ENCODE data around the gene RAB36.

RAB36 gene

GRCh38 chr22:23104187-23104971, 40.9 kb upstream of the RAB36 start:
- TF ChIP-seq GATA1 (IDR thresholded peaks at IDR 0.05; ENCODE audit: low read depth, low read length) (no peak), POLR2A (IDR thresholded peaks at IDR 0.05; ENCODE audit: low read length) (no peak)
- no peak for DNase-seq

GRCh38 chr22:23105304-23105703, 40.0 kb upstream of the RAB36 start:
- no peak for TF ChIP-seq POLR2A (IDR thresholded peaks at IDR 0.05; ENCODE audit: low read length)
- no peak for TF ChIP-seq GATA1 (IDR thresholded peaks at IDR 0.05; ENCODE audit: low read depth, low read length)

GRCh38 chr22:23105919-23106318, 39.4 kb upstream of the RAB36 start:
- DNase-seq: no peak
- TF ChIP-seq POLR2A (IDR thresholded peaks at IDR 0.05; ENCODE audit: low read length): no peak
- no peak for TF ChIP-seq GATA1 (IDR thresholded peaks at IDR 0.05; ENCODE audit: low read depth, low read length)

More at GRCh38 chr22:23105304-23105703, 40.0 kb upstream of the RAB36 start:
- no peak for DNase-seq

GRCh38 chr22:23106344-23106743, 38.9 kb upstream of the RAB36 start:
- TF ChIP-seq POLR2A (IDR thresholded peaks at IDR 0.05; ENCODE audit: low read length): no peak
- no peak for TF ChIP-seq GATA1 (IDR thresholded peaks at IDR 0.05; ENCODE audit: low read depth, low read length)
- DNase-seq: no peak

- DNase-seq: peak; percentile 40 to 65
- TF ChIP-seq GATA1 (IDR thresholded peaks at IDR 0.05; ENCODE audit: low read depth, low read length) (no peak), POLR2A (IDR thresholded peaks at IDR 0.05; ENCODE audit: low read length) (no peak)
Observed at GRCh38 chr22:23106906-23107367, 38.3 kb upstream of the RAB36 start.

- no peak for DNase-seq
- TF ChIP-seq POLR2A (IDR thresholded peaks at IDR 0.05; ENCODE audit: low read length) (no peak), GATA1 (IDR thresholded peaks at IDR 0.05; ENCODE audit: low read depth, low read length) (no peak)
Observed at GRCh38 chr22:23107487-23108248, 37.6 kb upstream of the RAB36 start.

GRCh38 chr22:23108249-23109078, 36.8 kb upstream of the RAB36 start:
- DNase-seq: no peak
- no peak for TF ChIP-seq GATA1 (IDR thresholded peaks at IDR 0.05; ENCODE audit: low read depth, low read length)
- TF ChIP-seq POLR2A (IDR thresholded peaks at IDR 0.05; ENCODE audit: low read length): no peak

GRCh38 chr22:23109079-23109347, 36.3 kb upstream of the RAB36 start:
- TF ChIP-seq GATA1 (IDR thresholded peaks at IDR 0.05; ENCODE audit: low read depth, low read length): no peak
- no peak for TF ChIP-seq POLR2A (IDR thresholded peaks at IDR 0.05; ENCODE audit: low read length)

GRCh38 chr22:23109441-23109978, 35.8 kb upstream of the RAB36 start:
- no peak for TF ChIP-seq POLR2A (IDR thresholded peaks at IDR 0.05; ENCODE audit: low read length)
- TF ChIP-seq GATA1 (IDR thresholded peaks at IDR 0.05; ENCODE audit: low read depth, low read length): no peak
- DNase-seq: no peak

More at GRCh38 chr22:23109079-23109347, 36.3 kb upstream of the RAB36 start:
- no peak for DNase-seq

- no peak for DNase-seq
- TF ChIP-seq GATA1 (IDR thresholded peaks at IDR 0.05; ENCODE audit: low read depth, low read length) (no peak), POLR2A (IDR thresholded peaks at IDR 0.05; ENCODE audit: low read length) (no peak)
Observed at GRCh38 chr22:23110190-23110921, 34.9 kb upstream of the RAB36 start.

GRCh38 chr22:23110922-23111527, 34.3 kb upstream of the RAB36 start:
- TF ChIP-seq POLR2A (IDR thresholded peaks at IDR 0.05; ENCODE audit: low read length): no peak
- TF ChIP-seq GATA1 (IDR thresholded peaks at IDR 0.05; ENCODE audit: low read depth, low read length): no peak
- no peak for DNase-seq

GRCh38 chr22:23112472-23113012, 32.7 kb upstream of the RAB36 start:
- TF ChIP-seq POLR2A (IDR thresholded peaks at IDR 0.05; ENCODE audit: low read length) (no peak), GATA1 (IDR thresholded peaks at IDR 0.05; ENCODE audit: low read depth, low read length) (no peak)
- DNase-seq: no peak

All from erythroblast (primary cell).